KBM-7 (cell line): ENCODE data around the gene G6PD.
"Not testable (repeated sequence)": the region's sequence is repeated elsewhere in the genome, so short reads cannot be mapped to it uniquely, and the experiment has no call there.

Experiments
- DNase-seq: peaks from one replicate; pipeline ENCODE4 v3.0.0-alpha.2; 2015
- in situ Hi-C: fragments of 300-500 bp; cut with MboI; formaldehyde crosslinking; loops from 2 replicates; pipeline ENCODE4 v1.14.3; 2020; ENCODE audit warnings: low sequenced_read_pairs, low pct_unique_long_range_greater_than_20kb, mixed read lengths

The G6PD gene

DNA sequence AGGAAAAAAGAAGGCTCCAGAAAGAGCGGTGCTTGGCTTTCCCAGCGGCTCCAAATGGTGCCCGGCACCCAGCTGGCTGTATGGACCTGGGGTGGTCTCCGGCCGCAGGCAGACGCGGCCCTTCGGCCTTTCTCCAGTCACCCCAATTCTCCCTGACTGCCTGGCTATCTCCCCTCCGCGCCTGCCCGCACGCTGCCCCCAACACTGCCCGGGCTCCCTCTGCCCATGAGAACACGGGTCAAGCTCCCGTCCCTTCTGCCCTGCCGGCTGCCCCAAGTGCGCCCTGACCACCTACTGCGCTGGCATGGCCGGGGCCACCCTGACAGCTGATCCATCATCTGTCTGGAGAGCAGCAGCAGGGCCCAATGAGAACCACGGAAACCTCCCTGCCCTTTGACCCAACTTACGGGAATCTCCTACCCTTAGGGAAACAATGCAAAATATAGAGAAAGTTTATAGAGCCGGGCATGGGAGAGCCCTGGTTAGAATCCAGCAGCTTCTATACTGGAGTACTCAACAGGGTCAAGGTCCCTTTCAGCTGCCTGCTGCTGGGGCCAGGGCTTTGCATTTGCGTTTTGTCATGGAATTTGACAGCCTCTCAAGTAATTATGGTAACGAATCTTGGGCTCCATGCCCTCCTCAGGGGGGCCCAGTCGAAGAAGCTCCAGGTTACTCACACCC lies 29.4 kb downstream of the G6PD start:
- in situ Hi-C loops, result no loop called here
- DNase-seq, result no peak

DNA sequence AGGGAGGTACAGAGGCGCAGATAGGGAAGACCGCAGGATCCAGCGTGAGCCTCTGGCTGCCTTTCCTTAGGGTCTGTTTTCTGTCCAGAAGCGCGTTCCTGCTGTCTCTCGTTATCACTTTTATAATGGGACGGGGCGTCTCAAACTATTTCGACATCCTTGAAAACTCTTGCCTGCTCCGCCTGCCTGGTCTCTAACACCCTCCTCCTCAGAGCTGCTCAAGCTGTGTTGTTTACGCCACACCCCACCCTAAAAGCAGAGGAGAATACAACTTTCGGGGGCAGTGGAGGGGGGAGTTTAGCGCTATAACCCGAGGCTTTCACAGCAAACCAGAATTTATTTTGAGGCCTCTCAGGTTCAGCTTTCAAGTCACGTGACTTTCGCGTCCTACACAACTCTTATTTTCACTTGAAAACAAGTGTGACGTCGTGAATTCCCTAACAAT lies 30.0 kb downstream of the G6PD start:
- in situ Hi-C loops, result no loop called here
- no peak for DNase-seq

DNA sequence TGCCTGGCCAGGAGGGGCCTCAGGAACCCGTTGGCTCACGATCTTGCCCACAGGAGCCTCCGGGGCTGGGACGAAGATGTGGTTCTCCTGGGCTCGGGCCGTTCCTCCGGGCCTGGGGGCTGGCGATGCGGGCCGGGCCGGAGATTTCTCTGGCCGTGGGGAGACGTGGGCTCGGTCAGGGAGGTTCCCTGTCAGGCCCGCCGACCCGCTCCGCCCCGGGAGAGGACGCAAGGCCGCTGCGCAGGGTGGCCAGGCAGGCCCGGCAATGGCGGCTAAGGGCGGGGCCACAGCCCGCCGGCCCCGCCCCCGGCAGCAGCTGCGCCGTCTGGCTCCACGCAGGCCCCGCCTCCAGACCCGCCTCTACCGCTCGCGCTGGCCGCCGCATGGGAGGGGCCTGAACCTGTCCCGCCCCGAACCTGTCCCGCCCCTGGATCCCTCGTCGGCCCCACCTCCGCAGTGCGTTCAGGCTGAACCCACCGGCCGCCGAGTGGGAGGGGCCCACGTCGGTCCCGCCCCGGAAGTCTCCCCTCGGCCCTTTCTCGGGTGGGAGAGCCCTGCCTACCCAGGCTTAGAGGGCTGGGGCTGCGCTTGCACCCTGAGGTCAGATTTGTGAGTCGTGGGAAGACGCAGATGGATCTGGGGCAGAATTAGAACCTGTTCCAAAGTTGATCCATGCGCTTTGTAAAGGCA lies 30.5 kb downstream of the G6PD start, which contains the start of gene FAM3A:
TSS of gene FAM3A (minus strand) at position 267 of the 690 bp plus-strand sequence. CDS start 460 bp downstream, outside the sequence.
- in situ Hi-C loops, result no loop called here
- DNase-seq, result peak; percentile 91

DNA sequence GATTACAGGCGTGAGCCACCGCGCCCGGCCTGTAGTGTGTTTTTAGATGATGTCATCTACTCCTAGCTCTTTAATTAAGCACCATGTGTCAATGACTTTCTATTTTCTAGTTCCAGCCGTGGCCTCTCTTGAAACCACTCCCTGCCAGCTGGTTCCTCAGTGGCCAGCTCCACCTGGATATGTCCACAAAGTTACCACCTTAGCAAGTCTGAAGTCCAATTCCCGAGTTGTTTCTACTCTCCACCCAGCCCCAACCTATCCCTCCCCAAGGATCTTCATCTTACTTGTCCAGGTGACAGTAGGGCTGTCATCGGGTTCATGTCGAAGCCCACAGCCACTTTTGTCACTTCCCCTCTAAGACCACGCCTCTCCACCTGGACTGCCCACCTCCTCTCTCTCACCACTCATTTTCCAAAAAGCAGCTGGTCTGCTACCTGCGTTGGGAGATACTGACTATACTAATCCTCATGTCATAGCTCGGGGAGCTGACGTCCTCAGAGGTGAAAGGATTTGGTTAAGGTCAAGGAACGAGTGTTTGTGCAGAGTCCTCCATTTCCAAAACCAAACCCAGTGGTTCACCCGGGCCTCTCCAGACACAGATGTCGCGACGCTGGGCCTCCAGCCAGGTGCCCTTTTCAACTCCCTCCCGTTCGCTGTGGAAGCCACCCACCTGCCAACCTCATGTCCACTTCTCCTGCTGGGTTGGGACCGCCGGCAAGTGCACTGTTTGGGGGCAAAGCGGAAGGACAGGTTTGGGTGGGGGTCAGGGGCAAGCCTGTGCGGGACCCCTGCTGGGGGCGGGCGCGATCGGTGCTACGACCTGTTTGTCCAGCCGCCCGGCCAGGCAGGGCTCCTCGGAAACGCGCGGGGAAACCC lies 31.3 kb downstream of the G6PD start:
- peak; percentile 68 for DNase-seq
- in situ Hi-C loops, result no loop called here

DNA sequence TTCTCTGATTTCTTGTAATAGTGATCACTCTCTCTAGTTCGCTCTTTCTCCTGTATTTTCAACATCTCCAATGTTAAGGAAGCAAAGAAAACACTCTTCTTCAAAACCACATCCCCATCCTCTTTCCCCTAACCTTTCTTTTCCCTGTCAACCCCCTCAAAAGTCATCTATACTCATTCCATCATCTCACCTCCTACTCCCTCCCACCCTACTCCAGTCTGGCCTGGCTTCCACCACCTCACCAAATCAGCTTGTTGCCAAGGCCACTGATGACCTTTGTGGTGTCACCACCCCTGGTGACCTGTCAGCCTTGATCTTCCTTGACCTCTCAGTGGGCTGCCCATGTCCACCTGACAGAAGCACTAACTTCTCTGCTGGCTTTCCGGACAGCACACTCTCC lies 32.9 kb downstream of the G6PD start:
- in situ Hi-C loops, result no loop called here

DNA sequence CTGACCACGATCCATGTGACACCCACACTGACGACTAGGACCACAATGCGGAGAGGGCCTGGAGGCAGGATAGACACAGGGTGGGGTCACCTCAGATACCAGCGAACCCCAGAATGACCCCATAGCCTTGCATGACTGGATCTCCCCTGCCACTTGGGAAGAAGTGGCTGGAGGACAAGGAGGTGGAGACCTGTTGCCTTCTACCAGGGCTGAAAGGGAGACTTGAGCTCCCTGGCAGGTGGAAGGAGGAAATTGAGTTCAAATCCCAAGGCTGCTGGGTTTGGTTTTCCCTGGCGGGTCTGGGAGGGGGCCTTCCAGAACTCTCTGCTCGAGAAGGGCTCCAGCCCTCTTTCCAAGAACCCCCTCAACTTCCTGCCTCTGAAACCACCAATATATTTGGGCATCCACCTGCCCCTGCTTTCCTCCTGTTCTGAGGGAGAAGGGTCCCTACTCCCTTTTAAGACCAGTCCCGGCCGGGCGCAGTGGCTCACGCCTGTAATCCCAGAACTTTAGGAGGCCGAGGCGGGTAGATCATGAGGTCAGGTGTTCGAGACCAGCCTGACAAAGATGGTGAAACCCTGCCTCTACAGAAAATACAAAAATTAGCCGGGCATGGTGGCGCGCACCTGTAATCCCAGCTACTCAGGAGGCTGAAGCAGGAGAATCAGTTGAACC lies 33.6 kb downstream of the G6PD start:
- in situ Hi-C loops, result no loop called here
- DNase-seq, result no peak

More for the DNA sequence above, 32.9 kb downstream of the G6PD start:
- no peak for DNase-seq

DNA sequence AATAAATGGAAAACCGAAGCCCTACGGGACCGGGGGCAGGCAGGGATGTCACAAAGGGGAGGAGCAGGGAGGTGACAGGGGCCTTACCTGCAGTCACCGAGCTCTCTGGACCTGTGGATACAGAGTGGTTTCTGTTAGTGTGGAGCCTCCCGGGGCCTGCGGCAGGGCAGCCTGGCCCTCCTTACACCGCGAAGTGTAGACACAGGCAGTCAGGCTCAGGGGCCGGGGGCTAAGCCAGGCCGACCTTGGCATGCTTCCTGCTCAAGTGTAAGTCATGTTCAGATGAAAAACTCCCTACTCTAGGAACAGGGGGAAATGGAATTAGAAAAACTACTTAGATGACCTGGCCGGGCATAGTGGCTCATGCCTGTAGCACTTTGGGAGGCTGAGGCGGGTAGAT lies 34.9 kb downstream of the G6PD start:
- in situ Hi-C loops, result no loop called here

DNA sequence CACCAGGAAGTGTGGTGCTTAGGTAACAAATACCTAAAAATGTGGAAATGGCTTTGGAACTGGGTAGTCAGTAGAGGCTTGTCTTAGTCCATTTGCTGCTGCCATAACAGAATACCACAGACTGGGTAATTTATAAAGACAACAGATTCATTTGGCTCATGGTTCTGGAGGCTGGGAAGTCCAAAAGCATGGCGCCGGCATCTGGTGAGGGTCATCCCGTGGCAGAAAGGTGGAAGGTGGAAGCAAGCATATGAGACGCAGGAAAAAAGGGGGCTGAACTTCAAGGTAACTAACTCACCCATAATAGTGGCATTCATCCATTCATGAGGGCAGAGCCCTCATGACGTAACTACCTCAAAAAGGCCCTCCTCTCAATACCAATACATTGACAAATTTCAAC lies 37.2 kb downstream of the G6PD start:
- in situ Hi-C loops, result no loop called here
- DNase-seq, result no peak

More for the DNA sequence above, 34.9 kb downstream of the G6PD start:
- DNase-seq, result no peak

DNA sequence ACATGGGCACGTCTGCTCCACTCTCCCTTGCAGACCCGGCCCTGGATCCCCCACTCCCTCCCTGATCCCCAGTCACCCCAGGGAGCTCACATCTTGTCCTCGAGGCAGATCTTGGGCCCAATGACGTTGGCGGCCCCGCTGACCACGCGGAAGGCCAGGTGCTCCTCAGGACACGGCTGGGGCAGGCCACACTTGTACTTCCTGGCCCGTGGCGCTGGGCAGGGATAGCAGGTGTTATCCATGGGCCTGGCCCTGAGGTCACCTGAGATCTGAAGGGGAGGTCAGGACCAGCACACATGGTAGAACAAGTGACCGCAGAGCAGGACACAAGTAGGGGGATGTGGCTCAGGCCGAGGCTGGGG lies 38.3 kb downstream of the G6PD start:
- in situ Hi-C loops, result no loop called here
- DNase-seq, result no peak

DNA sequence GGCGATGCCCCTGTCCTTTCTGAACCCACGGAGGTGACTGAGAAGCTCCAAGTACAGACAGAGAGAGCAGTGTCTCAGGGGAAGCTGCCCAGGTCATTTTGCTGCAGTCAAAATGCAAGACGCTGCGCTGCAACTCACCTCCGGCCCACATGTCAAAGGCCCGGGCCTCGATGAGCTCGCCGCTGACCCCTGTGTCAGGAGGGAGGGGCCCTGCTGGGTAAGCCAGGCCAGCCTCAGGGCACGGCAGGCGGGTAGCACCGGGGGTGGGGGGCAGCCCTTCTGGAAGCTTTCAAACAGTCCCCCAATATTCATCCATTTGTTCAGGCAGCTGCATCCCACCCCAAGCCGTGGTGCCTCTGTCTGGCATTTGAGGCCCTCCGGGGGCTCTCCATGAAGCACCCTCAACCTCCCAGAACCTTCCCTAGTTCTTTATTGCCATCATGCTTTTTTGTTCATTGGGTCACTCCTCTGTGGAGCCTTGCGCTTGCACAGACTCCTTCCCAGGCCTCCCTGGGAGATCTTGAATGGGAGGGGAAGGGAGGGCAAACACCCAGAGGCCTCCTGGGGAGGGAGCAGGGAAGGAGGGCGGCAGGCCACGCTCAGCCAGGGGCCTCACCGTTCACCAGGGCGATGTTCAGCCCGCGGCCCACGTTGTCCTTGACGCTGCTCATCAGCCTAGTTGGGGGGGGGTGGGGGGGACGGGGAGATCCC lies 38.8 kb downstream of the G6PD start:
- no peak for DNase-seq
- in situ Hi-C loops, result no loop called here

DNA sequence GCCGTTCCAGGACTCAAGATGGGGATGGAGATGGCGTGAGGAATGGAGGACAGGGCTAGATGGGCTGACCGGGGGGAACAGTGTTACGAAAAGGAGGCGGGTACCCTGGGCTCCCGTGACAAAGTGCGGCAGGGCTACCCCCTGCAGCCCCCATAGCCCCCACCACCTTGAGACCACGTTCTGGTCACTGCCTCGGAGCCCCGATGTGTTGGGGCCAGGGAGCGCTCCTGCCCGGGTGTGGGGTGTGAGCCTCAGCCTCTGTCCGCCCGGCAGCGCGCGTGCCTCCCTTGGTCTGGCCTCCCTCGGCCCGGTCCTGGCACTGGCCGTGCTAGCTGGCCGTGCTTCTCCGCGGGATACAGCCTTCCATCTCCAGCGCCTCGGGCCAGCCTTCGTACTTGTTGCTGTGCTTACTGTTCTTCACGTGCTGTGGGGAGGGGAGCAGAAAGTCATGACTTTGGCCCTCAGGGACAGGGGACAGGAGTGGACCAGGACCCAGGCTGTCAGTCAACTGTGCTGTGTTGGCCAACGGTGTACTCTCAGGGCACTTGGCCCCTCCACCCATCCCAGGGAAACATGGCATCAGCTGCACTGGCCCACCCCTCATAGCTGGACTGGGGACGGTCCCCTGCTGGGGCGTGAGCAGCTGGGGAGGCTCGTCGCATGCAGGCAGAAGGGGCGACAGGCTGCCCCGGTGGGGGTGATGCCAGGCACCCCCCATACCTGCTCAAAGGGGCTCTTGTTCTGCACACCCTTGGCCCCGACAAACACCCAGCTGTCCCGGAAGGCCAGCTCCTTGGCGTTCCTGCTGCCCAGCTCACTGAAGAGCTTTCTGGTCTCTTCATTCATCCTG lies 39.9 kb downstream of the G6PD start:
- no peak for DNase-seq
- in situ Hi-C loops, result no loop called here

DNA sequence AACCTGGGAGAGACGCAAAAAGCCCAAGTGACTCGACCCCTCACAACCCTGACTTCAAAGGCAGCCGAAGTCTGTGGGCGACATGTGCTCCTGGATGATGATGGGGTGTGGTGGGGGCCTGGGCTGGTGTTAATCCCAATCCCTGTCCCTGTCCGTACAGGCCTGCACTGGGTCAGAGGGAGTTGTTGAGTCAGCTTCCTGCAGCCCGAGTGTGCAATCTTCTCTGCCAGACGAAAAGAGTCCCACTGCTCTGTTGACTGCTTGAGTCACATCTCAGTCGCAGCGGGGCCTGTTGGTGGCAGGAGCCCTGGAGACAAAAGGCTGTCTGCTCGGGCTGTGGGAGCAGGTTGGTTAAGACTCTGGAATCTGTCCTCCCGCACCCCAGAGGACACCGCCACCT lies 40.9 kb downstream of the G6PD start:
- in situ Hi-C loops, result no loop called here
- DNase-seq, result no peak

DNA sequence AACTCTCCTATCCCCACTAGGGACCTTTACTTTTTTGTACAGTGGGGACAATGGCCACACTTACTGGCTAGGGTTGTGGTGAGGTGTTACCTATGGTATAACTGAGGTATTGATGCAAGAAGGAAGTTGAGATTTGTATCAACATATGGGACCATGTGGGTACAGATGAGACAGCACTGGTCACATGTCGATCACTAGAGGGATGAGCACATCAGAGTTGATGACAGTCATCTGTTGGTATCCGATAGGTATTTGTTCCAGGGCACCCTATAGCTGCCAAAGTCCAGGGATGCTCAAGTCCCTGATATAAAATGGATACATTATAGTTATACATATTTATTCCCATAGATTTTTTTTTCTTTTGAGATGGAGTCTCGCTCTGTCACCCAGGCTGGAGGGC lies 43.7 kb downstream of the G6PD start:
- in situ Hi-C loops, result no loop called here
- DNase-seq, result no peak

DNA sequence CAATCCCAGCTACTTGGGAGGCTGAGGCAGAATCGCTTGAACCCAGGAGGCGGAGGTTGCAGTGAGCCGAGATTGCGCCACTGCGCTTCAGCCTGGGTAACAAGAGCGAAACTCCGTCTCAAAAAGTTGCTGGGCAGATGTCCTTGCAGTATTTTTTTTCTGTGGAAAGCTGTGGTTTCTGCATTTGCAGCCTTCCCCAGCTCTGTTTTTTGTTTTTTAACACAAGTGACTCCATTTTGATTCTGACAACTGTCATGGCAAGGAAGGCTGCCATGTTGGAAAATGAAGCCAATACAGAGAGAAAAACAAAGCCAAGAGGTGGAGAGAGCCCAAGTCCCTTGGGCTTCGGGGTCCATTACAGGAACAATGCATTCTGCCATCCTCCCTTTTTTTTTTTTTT lies 44.5 kb downstream of the G6PD start:
- no peak for DNase-seq
- in situ Hi-C loops, result no loop called here

DNA sequence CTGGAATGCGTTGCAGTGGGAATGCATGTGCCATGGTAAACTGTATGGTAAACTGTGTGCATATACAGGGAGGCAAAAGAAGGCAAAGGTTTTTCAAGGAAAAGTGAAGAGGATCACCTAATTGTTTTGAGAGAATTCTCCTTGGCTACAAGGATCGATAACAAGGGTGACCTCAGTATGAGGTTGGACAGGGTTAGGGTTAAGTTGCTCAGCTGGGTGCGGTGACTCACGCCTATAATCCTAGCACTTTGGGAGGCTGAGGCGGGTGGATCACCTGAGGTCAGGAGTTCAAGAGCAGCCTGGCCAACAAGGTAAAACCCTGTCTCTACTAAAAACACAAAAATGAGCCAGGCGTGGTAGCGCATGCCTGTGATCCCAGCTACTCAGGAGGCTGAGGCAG lies 45.2 kb downstream of the G6PD start:
- in situ Hi-C loops, DNase-seq: not testable (repeated sequence)

DNA sequence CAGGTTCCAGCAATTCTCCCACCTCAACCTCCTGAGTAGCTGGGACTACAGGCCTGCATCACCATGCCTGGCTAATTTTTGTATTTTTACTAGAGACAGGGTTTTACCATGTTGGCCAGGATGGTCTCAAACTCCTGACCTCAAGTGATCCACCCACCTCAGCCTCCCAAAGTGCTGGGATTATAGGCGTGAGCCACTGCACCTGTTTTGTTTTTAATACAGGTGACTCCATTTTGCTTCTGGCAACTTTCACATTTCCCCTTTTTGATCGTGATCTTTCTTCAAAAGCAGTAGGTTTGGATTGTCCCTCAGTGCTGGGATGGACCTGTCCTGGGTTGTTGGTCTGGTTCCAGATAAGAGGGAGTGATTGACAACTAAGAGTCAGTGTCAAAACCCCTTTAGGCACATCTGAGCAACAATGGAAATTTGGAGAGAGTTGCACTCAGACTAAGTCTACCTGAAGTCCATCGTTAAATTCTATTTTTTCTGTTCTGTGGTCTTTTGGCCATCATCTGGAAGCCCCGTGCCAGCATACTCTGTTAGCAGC lies 50.0 kb downstream of the G6PD start:
- DNase-seq, in situ Hi-C loops: not testable (repeated sequence)

DNA sequence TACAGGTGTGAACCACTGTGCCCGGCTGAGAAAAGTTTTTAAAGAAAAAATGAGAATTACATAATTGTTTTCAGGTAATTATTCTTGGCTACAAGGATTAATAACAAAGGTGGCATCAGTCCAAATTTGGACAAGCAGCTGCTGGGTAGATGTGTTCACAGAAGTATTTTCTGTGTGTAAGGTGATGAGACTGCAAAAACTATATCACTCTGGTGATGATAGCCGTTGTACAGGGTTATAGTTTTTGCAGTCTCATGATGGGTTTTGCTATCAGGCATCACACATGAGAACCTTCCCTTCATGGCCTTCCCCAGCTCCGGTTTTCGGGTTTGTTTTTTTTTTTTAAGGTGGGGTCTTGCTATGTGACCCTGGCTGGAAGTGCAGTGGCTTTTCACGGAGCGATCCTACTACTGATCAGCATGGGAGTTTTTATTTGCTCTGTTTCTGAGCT lies 51.1 kb downstream of the G6PD start:
- DNase-seq, result no peak
- in situ Hi-C loops, result no loop called here

DNA sequence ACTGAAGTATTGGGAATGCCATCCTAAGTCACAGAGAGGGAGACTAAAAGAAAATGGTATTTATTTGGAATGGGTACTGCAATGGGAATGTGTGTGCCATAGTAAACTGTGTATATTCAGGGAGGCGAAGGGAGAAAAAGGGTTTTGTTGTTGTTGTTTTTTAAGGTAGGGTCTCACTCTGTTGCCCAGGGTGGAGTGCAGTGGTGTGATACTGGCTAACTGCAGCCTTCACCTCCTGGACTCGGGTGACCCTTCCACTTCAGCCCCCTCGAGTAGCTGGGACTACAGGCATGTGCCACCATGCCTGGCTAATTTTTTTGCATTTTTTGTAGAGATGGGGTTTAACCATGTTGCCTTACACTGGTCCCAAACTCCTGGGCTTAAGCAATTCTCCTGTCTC lies 51.9 kb downstream of the G6PD start:
- in situ Hi-C loops, result no loop called here
- no peak for DNase-seq
